GM21526 (cell line): ENCODE measurements around the gene ENKD1.

Experiments
- ATAC-seq: cut with Tn5 transposase; IDR thresholded peaks from one replicate; pipeline ENCODE4 v1.9.1; 2021; ENCODE audit warnings: moderate library complexity; ENCODE audit not compliant: unreplicated experiment, low FRiP score

Gene ENKD1

GRCh38 chr16:67652578-67653127 lies 13.9 kb downstream of the ENKD1 start:
- no peak for ATAC-seq

GRCh38 chr16:67651847-67652246 lies 14.7 kb downstream of the ENKD1 start:
- no peak for ATAC-seq

- no peak for ATAC-seq
Measured at GRCh38 chr16:67651039-67651438, 15.5 kb downstream of the ENKD1 start.

GRCh38 chr16:67650023-67650422 lies 16.5 kb downstream of the ENKD1 start:
- no peak for ATAC-seq

DNA sequence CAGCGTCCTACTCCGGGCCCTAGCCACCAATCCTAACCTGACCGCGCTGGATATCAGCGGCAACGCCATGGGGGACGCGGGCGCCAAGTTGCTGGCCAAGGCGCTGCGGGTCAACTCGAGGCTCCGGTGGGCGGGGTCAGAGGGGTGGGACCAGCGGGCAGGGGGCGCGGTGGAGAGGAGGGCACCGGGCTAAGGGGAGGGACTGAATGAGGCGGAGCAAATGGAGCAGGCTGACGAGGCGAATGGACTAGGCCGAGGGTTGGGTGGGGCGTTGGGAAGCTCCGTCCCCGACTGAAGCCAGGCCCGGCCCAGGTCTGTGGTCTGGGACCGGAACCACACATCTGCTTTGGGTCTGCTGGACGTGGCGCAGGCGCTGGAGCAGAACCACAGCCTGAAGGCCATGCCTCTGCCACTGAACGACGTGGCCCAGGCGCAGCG lies 17.0 kb downstream of the ENKD1 start:
- ATAC-seq: no peak

DNA sequence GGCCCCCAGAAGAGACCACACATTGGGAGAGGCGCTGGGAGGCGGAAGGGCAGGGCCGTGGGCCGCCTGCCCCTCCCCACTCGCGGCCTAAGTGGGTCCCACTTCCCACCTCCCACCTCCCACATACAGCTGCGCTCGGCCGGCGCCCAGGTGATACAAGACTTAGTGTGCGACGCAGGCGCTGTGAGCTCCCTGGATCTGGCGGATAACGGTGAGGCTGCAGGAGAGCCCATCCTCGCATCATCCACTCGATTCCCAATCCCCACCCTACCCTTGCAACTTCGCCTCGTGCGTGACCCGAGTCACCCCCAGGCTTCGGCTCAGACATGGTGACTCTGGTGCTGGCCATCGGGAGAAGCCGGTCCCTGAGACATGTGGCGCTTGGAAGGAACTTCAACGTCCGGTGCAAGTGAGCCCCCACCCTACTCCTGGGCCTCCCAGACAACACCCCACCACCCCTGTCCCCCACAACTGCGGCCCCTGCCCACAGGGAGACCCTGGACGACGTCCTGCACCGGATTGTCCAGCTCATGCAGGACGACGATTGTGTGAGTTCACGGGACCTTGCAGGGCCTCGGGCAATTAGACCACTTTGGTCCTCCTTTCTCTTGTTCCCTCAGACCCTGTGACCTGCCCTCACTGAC lies 17.7 kb downstream of the ENKD1 start:
- ATAC-seq: no peak

DNA sequence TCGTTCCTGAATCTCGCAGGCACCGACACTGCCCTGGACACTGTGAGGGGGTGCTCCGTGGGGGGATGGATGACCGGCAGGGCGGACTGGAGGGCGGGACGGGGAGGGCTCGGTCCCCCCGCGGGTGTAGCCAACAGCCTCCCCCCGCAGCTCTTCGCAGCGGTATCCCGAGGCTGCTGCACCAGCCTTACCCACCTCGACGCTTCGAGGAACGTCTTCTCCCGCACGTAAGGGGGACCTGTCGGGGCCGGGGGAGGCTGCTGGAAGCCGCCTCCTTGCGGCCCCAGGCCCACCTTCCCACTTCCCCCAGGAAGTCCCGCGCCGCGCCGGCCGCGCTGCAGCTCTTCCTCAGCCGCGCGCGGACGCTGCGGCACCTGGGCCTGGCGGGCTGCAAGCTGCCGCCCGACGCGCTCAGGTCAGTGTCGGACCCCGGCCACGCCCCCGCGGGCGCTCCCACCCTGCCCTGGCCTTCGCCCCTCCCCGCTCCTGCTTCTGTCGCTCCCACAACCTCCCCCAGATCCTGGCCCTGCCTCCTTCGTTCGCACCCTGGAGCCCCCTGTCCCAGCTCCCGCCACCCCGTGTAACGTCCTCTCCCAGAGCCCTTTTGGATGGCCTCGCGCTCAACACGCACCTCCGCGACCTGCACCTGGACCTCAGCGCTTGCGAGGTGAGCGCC lies 18.3 kb downstream of the ENKD1 start:
- no peak for ATAC-seq

DNA sequence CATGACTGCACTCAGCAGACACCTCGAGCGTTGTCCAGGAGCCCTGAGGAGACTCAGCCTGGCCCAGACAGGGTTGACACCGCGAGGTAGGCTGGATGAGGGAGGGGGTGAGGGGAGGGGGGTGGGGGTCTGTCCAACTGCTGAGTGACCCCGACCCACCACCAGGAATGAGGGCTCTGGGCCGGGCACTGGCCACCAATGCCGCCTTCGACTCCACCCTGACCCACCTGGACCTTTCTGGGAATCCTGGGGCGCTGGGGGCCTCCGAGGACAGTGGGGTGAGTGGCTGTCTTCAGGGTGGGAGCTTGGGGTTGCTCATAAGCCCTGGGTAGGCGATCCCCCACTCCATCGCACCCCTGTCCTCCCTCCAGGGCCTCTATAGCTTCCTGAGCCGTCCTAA lies 18.9 kb downstream of the ENKD1 start:
- ATAC-seq: no peak

- no peak for ATAC-seq
Measured at GRCh38 chr16:67647111-67647651, 19.4 kb downstream of the ENKD1 start.

DNA sequence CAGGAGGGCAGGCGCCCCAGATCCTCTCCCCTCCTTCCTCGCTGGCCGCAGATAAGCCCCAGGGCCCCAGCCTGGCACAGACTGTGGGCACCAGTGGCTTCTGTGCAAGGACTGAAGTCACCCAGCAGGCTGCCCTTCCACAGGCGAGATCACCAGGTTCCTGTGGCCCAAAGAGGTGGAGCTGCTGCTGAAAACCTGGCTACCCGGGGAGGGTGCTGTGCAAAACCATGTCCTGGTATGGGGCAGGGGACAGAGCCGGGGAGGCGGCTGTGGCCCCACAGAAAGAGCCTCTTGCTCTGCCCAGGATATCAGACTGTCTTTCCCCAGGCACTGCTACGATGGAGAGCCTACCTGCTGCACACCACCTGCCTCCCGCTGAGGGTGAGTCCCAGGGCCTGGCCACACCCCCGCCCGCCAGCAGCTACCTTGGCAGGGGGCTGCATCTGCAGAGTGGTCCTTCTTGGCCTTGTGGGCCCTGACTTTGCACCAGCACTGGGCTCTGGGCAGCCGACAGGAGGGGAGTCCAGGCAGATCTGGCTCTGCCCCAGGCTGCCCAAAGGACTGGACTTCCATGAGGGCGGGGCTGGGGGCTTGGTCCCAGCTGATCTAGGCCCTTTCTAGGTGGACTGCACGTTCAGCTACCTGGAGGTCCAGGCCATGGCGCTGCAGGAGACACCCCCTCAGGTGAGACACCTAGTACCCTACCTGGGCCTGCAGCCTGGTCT lies 21.0 kb downstream of the ENKD1 start:
- no peak for ATAC-seq

GRCh38 chr16:67644038-67644437 lies 22.5 kb downstream of the ENKD1 start:
- ATAC-seq: no peak

DNA sequence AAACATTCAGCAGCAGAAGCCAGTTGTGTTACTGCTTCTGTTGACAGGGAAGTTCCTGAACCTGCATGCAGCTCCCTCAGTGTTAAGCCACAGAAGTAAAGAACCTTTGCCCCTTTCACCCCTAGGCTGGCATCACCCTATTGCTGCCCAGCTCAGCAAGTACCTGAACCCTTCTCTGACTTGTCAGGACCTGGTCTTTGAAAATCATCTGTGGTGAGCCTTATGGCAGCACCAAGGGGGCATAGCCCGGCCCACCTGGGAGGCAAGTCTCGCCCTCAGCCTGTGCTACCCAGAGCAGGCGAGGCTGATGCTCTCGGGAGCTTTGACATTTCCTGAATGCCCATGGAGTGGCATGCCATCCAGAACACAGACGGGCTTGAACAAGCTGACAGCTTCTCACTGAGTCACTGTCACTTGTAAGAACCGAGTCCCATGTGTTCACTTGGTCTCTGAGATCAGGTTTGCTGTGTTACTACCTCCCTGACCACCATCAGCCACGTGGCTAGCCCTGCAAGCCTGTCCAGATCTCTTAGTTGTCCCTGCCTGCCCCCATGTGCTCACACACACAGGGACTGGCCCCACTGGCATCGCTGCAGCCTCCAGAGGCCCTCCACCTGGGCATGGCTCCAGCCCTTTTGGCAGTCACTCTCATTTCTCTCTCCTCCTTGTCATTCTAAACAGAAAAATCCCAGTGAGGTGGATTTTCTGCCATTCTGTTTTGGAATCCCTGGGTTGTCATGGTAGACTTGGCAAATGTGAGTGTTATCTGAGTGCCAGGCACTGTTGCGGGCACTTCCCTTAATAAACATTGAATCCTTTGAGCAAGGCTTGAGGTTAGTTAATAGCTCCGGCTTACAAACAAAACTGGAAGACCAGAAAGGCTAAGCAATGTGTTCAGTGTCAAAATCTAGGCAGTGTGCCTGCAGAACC lies 24.5 kb downstream of the ENKD1 start:
- no peak for ATAC-seq

DNA sequence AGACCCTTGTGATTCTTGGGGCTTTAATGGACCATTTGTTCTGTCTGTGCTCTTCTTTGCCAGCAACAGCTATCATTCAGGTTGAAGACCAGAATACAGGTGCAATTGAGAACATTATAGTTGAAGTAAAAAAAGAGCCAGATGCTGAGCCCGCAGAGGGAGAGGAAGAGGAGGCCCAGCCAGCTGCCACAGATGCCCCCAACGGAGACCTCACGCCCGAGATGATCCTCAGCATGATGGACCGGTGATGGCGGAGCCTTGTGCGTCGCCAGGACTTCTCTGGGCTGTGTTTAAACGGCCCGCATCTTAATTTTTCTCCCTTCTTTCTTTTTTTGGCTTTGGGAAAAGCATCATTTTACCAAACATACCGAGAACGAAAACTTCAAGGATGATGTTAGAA lies 28.9 kb downstream of the ENKD1 start:
- no peak for ATAC-seq

DNA sequence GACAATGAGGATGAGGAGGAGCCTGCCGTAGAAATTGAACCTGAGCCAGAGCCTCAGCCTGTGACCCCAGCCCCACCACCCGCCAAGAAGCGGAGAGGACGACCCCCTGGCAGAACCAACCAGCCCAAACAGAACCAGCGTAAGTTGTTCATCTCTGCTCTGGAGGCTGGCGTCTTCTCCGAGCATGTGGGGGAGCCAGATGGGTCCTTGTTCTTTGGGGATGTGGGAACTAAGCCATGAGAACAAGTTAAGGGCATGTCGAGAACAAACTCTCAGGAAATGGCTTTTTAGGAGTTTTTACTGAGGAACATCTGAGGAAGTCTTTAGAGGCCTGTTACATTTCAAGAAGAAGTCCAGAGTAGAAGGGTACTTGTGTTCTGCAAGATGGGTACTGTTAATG lies 29.8 kb downstream of the ENKD1 start:
- no peak for ATAC-seq

DNA sequence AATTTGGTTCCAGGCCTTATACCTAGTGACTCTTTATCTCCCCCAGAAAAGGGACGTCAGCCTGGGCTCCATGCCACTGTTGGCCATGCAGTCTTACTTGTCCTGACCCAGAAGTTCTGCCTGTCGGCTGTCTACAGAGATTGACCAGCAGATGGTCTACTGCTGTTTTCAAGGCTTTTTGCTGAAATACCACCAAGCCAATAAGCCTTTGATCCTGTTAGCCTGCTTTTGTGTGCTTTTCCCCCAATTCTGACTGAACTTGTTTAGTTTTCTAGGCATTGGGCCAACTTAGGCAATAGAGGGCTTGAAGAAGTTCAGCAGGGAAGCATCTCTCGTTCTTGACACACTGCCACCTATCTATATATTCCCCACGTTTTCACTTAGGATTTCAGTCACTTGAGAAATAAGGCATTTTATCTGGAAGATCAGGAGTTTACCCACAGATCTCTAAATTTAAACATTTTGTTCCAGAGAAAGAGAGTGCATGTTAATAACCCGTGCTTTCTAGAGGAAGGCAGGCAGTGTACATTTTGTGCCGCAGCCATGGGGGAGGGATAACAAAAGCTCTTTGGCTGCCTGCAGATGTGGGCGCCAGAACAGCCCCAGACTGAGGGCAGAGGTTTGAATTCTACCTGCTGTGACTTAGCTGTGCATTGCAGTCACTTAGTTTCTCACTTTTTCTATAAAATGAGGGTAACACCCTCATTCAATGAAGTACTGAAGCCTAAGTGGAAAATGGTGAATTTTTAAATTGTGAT lies 34.0 kb downstream of the ENKD1 start:
- ATAC-seq: no peak

GRCh38 chr16:67628216-67628615 lies 38.3 kb downstream of the ENKD1 start:
- ATAC-seq: no peak

DNA sequence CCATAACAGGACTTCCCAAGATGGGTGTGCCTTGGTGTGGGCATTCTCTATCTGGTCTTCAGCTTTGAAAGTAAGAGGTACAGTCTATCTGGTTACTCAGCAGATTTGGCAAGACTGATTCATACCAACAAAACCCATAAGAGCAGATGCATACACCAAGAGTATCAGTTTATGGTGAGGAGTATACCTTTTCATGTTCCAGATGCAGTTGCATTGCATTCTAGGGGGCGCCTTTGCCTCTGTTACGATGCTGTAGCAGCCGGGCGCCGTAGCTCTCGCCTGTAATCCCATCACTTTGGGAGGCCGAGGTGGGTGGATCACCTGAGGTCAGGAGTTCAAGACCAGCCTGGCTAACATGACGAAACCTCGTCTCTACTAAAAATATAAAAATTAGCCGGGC lies 52.7 kb downstream of the ENKD1 start:
- ATAC-seq: no peak
